NCI-H1417 treated with DMSO at 0.1 percent for 48 hours (cell line): ENCODE results near the gene FYB1.

Source experiments
- DNase-seq: peaks from one replicate; lab custom pipeline; 2025; lab: John Stamatoyannopoulos, UW

Gene FYB1

GRCh38 chr5:39203951-39204350, 15.4 kb downstream of the FYB1 start:
- DNase-seq = no peak

DNA sequence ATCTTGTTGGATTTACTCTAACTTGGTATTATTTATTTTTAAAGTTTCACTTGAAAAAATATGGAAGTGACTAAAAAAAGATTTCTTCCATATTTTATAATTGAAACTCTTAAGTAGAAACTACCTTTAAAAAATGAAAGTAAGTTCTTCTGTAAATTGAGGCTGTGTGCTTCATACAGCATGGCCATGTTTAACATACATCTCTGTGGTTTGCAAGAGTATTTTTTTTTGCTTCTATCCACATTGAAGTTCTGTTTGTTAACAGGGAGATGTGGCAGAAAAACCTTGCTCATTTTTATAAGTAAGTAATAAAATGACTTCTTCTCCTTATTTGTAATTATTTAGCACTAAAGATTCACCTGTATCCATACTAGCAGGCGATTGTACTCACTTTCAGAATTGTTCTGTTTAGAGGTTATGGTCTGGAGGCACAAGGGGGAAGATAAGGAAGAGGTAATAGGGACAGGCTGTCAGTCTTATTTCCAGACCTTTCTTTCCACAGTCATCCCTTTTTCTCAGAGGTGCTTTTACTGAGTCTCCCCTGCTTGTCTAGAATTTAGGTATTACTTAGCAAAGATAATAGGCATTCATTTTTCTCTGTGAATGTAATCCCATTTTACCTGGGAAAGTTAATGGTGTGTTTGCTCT, 16.0 kb downstream of the FYB1 start:
- no peak for DNase-seq

- DNase-seq = no peak
Observed at GRCh38 chr5:39202597-39203274, 16.6 kb downstream of the FYB1 start.

GRCh38 chr5:39201781-39202596, 17.4 kb downstream of the FYB1 start:
- DNase-seq = no peak

DNA sequence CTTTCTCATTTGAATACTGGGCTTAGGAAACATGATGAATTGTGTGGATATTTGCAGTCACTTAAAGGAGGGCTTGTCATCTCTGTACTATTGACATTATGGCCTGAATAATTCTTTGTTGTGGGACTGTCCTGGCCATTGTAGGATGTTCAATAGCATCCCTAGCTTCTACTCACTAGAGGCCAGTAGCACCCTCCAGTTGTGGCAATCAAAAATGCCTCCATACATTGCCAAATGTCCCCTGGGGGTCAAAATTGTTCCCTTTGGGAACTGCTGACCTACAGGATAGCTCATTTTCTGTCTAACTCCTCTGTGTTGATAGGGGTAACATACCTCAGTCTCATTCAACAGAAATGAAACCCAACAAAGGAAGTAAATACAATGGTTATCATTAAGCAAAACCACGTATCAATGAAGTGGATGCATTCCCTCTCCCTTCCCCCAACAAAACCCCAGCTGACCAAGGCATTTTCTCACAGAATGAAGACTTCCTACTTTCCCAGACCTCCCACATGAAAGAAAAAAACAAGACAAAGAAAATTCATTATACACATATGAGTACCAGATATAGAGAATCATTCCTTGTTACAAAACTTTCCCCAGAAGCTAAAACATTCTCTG, 18.1 kb downstream of the FYB1 start:
- no peak for DNase-seq

GRCh38 chr5:39200081-39200480, 19.3 kb downstream of the FYB1 start:
- DNase-seq = no peak

- DNase-seq = no peak
Observed at GRCh38 chr5:39199335-39199734, 20.0 kb downstream of the FYB1 start.

DNA sequence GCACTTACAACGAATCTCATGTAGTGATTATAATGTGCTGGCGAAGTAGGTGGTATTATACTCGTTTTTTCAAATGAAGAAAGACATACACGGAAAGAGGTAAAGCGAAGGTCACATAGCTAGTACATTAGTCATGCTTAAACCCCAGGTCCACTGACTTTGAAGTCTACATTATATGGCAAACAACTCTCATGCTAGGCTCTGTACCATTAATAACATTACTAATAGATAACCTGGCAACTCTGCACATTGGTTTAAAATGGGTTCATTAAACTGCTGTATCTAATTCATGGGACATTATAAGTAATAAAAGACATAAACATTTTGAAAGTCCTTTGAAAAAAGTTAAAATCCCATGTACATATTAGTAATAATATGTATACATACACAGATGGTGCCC, 21.2 kb downstream of the FYB1 start:
- no peak for DNase-seq

GRCh38 chr5:39197556-39197955, 21.8 kb downstream of the FYB1 start:
- no peak for DNase-seq

GRCh38 chr5:39195198-39195826, 24.1 kb downstream of the FYB1 start:
- DNase-seq = no peak

GRCh38 chr5:39194466-39195136, 24.8 kb downstream of the FYB1 start:
- no peak for DNase-seq

DNA sequence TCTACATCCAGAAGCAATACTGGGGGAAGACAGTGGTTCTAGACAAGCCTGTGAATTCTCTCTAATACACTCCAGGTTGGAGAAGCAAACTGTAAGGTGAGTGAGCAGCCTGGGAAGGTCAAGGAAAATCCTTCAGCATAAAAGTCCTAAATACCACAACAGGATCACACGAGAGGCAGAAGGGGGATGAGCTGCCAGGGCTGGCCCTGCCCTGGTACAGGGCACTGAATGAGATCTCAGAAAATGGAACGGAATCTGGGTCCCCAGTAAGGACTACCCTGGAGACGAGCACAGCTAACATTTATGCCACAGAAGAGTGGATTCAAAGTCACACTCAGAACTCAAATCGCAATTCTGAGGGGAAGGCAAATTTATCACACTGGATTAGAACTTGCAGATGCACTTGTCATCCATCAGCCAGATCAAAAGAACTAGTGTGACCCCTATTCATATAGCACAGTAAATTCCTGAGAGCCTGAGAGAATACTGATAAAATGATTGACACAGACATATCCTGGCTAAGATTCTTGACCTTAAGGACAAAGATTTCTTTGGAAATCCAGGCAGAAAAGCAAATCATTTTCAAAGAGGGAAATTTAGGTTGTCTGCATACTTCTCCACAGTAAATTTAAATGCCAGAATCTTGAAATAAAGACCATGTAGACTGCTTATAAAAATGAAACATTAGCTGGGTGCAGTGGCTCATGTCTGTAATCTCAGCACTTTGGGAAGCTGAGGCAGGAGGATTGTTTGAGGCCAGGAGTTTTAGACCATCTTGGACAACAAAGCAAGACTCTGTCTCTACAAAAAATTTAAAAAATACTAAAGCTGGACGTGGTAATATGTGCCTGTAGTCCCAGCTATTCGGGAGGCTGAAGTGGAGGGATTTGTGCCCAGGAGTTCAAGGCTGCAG, 25.6 kb downstream of the FYB1 start:
- no peak for DNase-seq

- no peak for DNase-seq
Observed at GRCh38 chr5:39192450-39193160, 26.8 kb downstream of the FYB1 start.

DNA sequence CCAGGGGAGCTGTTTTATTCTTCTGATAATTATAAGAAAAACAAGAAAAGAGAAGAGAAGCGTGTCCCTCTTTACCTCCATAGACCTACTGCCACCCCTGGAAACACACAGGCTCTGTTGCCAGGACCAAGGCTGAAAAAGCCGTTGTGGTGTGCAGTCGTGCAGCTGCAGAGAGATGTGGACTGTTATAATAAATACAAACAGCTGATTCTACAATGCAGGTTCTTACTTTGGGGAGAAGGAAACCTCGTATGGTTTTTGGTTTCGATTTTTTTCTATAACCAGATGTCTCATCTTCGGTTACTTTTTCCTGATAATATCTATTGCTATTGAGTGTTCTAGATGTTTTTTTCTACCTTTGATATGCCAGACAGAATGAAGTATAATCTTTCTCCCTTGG, 28.1 kb downstream of the FYB1 start:
- no peak for DNase-seq

GRCh38 chr5:39190311-39191102, 28.9 kb downstream of the FYB1 start:
- no peak for DNase-seq

GRCh38 chr5:39189292-39189955, 29.9 kb downstream of the FYB1 start:
- DNase-seq = no peak

- DNase-seq = no peak
Observed at GRCh38 chr5:39187831-39188731, 31.3 kb downstream of the FYB1 start.
